ENCODE data around the gene MEF2D.

DNA sequence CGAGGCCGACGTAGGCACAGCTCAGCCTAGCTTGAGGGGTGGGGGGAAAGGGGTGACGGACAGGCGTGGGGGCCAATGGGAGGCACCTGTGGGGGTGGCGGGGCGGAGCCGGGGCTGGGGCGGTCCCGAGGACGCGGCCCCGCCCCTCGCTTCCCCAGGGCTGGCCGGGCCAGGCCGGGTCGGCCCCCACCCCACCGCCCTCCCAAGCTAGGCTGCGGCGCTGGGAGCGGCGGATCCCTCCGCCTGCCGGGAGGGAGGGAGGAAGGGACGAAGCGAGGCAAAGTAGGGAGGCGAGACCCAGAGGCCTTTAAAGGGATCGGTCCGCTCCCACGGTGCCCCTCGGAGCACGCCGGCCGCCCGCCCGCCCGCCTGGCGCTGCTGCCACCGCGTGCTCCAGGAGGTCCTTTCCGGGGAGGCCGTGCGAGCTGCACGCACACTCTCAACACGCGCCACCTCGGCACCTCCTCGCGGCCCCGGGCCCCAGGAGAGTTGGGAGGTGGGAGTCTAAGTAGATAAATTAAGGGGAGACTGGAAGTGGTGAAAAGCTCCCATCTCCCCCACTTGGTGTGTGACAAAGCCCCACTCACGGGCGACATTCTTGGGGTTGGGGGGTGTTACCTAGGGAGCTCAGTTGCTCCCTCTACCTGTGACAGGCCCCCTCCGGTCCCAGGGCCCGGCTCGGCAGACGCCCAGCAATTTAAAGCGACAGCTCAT, 375 bp upstream of the MEF2D start:
- TF ChIP-seq POLR2AphosphoS5 (IDR thresholded peaks at IDR 0.05; ENCODE audit: low read depth, low read length) (peak; percentile 69; the same call in 1 of the 2 replicates), POLR2A (IDR thresholded peaks at IDR 0.05; ENCODE audit: low read depth, low read length) (peak; percentile 78)

All from GM12892 (cell line).